Adipocyte (in vitro differentiated cells): ENCODE data around the gene PLCB4.
A peak's percentile ranks its signal among the peaks of the same experiment; 100 is the strongest.
"Not testable (repeated sequence)": the region's sequence is repeated elsewhere in the genome, so short reads cannot be mapped to it uniquely, and the experiment has no call there.

Experiments used
- DNase-seq: peaks from one replicate; pipeline ENCODE4 v3.0.0-alpha.2; 2015; ENCODE audit warnings: low read depth
- H3K27me3 ChIP-seq: replicated peaks from 2 replicates; pipeline ENCODE4 v1.7.0; 2013; ENCODE audit warnings: mild to moderate bottlenecking, low read length, moderate library complexity; ENCODE audit not compliant: control insufficient read depth, insufficient read depth
- H3K36me3 ChIP-seq: 2 replicates; pipeline ENCODE4 v1.7.0; 2013; ENCODE audit warnings: low read length, mild to moderate bottlenecking, moderate library complexity; ENCODE audit not compliant: control insufficient read depth, insufficient read depth, severe bottlenecking
- H3K4me1 ChIP-seq: 2 replicates; pipeline ENCODE4 v1.7.0; 2013; ENCODE audit warnings: mild to moderate bottlenecking, low read length, moderate library complexity; ENCODE audit not compliant: control insufficient read depth, insufficient read depth
- H3K4me3 ChIP-seq: 2 replicates; pipeline ENCODE4 v1.7.0; 2013; ENCODE audit warnings: mild to moderate bottlenecking, low read length, moderate library complexity
- H3K9ac ChIP-seq: 2 replicates; pipeline ENCODE4 v1.7.0; 2013; ENCODE audit warnings: mild to moderate bottlenecking, low read length, moderate library complexity
- H3K9me3 ChIP-seq: 2 replicates; pipeline ENCODE4 v1.7.0; 2013; ENCODE audit warnings: mild to moderate bottlenecking, low read length, moderate library complexity; ENCODE audit not compliant: control insufficient read depth

PLCB4 gene

DNA sequence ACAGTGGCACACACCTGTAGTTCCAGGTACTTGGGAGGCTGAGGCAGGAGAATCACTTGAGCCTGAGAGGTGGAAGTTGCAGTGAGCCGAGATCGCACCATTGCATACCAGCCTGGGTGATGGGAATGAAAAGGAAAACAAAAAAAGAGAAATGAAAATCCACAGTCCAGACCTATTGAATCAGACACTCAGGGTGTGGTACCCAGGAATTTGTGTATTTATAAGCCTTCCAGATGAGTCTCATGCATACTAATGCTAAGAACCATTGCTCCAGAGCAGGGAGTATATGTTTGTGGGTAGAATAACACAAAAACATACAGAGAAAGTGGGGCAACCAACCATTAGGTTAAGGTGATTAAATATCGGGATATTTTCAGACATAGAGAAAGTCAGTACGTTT lies 36.1 kb upstream of the PLCB4 start:
- no peak overlapping the region for H3K9ac ChIP-seq

DNA sequence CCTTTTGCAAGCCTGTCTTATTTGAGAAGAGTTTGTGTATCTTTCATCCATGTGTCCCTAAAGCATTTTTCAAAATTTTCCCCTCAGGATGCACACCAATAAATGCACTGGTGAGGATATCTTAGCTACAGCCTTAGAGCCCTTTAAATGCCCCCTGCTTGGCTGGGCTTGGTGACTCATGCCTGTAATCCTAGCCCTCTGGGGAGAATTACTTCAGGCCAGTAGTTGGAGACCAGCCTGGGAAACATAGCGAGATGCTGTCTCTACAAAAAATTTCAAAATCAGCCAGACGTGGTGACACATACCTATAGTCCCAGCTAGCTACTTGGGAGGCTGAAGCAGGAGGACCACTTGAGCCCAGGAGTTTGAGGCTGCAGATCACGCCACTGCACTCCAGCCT lies 33.8 kb upstream of the PLCB4 start:
- Histone ChIP-seq H3K36me3 (no peaks in the 10 kb centered on the region), H3K27me3 (no peaks in the 10 kb centered on the region), H3K4me3 (no peak overlapping the region), H3K9me3 (no peaks in the 10 kb centered on the region), H3K4me1 (peaks cover 23% of the 10 kb centered on the region), H3K9ac (no peak overlapping the region)
- peak; percentile 90 for DNase-seq

More for the DNA sequence above, 36.1 kb upstream of the PLCB4 start:
- Histone ChIP-seq H3K9me3 (no peaks in the 10 kb centered on the region), H3K27me3 (no peaks in the 10 kb centered on the region), H3K4me3 (no peak overlapping the region), H3K36me3 (no peaks in the 10 kb centered on the region), H3K4me1 (peaks cover 15% of the 10 kb centered on the region)
- peak; percentile 54 for DNase-seq

- H3K36me3 ChIP-seq: no peaks in the 10 kb centered on the region
- no peak for DNase-seq
- H3K4me3 ChIP-seq: no peak overlapping the region
- H3K9me3 ChIP-seq: no peaks in the 10 kb centered on the region
- no peak overlapping the region for H3K9ac ChIP-seq
- no peaks in the 10 kb centered on the region for H3K27me3 ChIP-seq
- H3K4me1 ChIP-seq: peaks cover 21% of the 10 kb centered on the region
Observed at GRCh38 chr20:9036593-9036992, 32.3 kb upstream of the PLCB4 start.

- H3K4me1 ChIP-seq: peaks cover 15% of the 10 kb centered on the region
- H3K27me3 ChIP-seq: no peaks in the 10 kb centered on the region
- no peaks in the 10 kb centered on the region for H3K9me3 ChIP-seq
- DNase-seq: no peak
- no peaks in the 10 kb centered on the region for H3K36me3 ChIP-seq
- no peak overlapping the region for H3K4me3 ChIP-seq
- no peak overlapping the region for H3K9ac ChIP-seq
Observed at GRCh38 chr20:9038791-9039535, 29.9 kb upstream of the PLCB4 start.

DNA sequence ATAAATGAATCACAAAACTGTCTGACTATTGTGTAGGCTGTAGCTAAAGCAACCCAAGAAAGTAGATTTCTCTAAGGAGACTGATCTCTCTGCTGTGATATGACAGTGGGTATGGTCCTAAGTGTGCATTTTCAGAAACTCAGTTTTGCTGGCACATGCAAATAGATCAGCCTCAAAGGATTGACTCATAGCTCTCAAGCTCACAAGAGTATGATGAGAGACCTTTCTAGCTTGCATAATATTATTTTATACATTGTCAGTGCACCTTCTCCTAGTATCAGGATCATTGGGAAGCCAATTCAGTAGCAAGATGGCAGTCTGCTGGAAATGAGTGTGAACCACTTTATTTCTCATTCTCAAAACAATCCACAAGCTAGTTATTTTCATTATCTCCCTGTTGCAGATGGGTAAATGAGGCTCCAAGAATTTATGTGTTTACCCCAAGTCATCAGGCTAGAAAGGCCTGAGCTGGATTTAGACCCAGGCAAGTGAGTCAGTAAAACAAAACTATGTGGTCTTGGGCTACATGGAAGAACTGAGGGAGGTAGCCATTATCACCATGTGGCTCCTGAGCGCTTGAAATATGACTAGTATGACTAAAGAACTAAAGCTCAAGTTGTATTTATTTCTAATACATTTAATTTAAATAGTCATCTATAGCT lies 27.9 kb upstream of the PLCB4 start:
- Histone ChIP-seq H3K9me3 (no peaks in the 10 kb centered on the region), H3K4me3 (no peak overlapping the region), H3K36me3 (no peaks in the 10 kb centered on the region), H3K9ac (no peak overlapping the region), H3K27me3 (no peaks in the 10 kb centered on the region), H3K4me1 (peaks cover 8% of the 10 kb centered on the region)
- DNase-seq: peak; percentile 31

GRCh38 chr20:9043364-9043763 lies 25.5 kb upstream of the PLCB4 start:
- Histone ChIP-seq H3K4me1 (peaks cover 8% of the 10 kb centered on the region), H3K36me3 (no peaks in the 10 kb centered on the region), H3K9me3 (no peaks in the 10 kb centered on the region), H3K27me3 (no peaks in the 10 kb centered on the region), H3K4me3 (no peak overlapping the region), H3K9ac (no peak overlapping the region)
- no peak for DNase-seq

GRCh38 chr20:9047928-9048327 lies 21.0 kb upstream of the PLCB4 start:
- H3K9ac ChIP-seq, H3K4me3 ChIP-seq, H3K9me3 ChIP-seq, DNase-seq, H3K27me3 ChIP-seq, H3K36me3 ChIP-seq: not testable (repeated sequence)
- H3K4me1 ChIP-seq: peaks cover 16% of the 10 kb centered on the region

GRCh38 chr20:9051508-9051907 lies 17.4 kb upstream of the PLCB4 start:
- no peaks in the 10 kb centered on the region for H3K36me3 ChIP-seq
- peak overlapping the region; percentile 16 for H3K9ac ChIP-seq
- H3K9me3 ChIP-seq: no peaks in the 10 kb centered on the region
- peaks cover 23% of the 10 kb centered on the region for H3K4me1 ChIP-seq
- no peak overlapping the region for H3K4me3 ChIP-seq
- peak; percentile 97 for DNase-seq
- no peaks in the 10 kb centered on the region for H3K27me3 ChIP-seq

- Histone ChIP-seq H3K27me3 (no peaks in the 10 kb centered on the region), H3K4me1 (peaks cover 23% of the 10 kb centered on the region), H3K4me3 (no peak overlapping the region), H3K36me3 (no peaks in the 10 kb centered on the region), H3K9ac (no peak overlapping the region), H3K9me3 (no peaks in the 10 kb centered on the region)
- DNase-seq: no peak
Observed at GRCh38 chr20:9052136-9052535, 16.8 kb upstream of the PLCB4 start.

GRCh38 chr20:9053108-9053507 lies 15.8 kb upstream of the PLCB4 start:
- Histone ChIP-seq H3K4me3 (no peak overlapping the region), H3K9me3 (no peaks in the 10 kb centered on the region), H3K9ac (no peak overlapping the region), H3K27me3 (no peaks in the 10 kb centered on the region), H3K36me3 (no peaks in the 10 kb centered on the region), H3K4me1 (peaks cover 23% of the 10 kb centered on the region)
- DNase-seq: no peak

DNA sequence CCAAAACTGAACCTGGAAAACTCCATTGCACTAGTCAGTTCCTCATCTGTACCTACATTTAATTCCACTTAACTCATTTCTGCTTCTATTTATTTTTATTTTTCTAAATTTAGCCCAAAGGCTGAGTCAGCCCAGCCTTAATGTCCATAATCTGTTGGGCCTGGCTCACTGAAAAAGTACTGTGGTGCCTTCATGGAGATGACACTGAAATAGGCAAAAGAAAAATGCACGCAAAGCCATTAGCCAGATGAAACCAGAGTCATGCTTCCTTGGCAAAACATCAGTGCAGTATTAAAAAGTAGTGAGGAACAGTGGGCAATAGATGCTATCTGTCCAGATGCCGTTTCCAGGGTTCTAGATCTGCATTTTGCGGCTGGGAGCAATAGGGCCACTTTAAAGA lies 14.7 kb upstream of the PLCB4 start:
- Histone ChIP-seq H3K36me3 (no peaks in the 10 kb centered on the region), H3K27me3 (no peaks in the 10 kb centered on the region), H3K9me3 (no peaks in the 10 kb centered on the region), H3K9ac (no peak overlapping the region), H3K4me3 (no peak overlapping the region), H3K4me1 (peaks cover 23% of the 10 kb centered on the region)
- peak; percentile 59 for DNase-seq
